HG03159 (cell line): ENCODE results near the gene OPCML.
A peak's percentile ranks its signal among the peaks of the same experiment; 100 is the strongest.
"Not testable (repeated sequence)": the region's sequence is repeated elsewhere in the genome, so short reads cannot be mapped to it uniquely, and the experiment has no call there.

Experiments used
- ATAC-seq: cut with Tn5 transposase; IDR thresholded peaks from one replicate; pipeline ENCODE4 v1.9.1; 2021; ENCODE audit warnings: mild to moderate bottlenecking, moderate library complexity; ENCODE audit not compliant: unreplicated experiment

The OPCML gene

GRCh38 chr11:132429685-132430084 is 1102.6 kb downstream of the OPCML start:
- ATAC-seq, result no peak

- no peak for ATAC-seq
These were observed 1104.7 kb downstream of the OPCML start for GRCh38 chr11:132427611-132428010.

- no peak for ATAC-seq
These were observed 1107.9 kb downstream of the OPCML start for GRCh38 chr11:132424433-132424832.

- ATAC-seq, result no peak
These were observed 1109.0 kb downstream of the OPCML start for GRCh38 chr11:132423266-132423665.

GRCh38 chr11:132422722-132423121 is 1109.6 kb downstream of the OPCML start:
- ATAC-seq, result no peak

GRCh38 chr11:132421555-132421954 is 1110.7 kb downstream of the OPCML start:
- no peak for ATAC-seq

- ATAC-seq, result no peak
These were observed 1117.8 kb downstream of the OPCML start for GRCh38 chr11:132414451-132414850.

GRCh38 chr11:132410383-132410782 is 1121.9 kb downstream of the OPCML start:
- ATAC-seq, result no peak

GRCh38 chr11:132409573-132410355 is 1122.5 kb downstream of the OPCML start:
- ATAC-seq, result no peak

GRCh38 chr11:132408877-132409276 is 1123.4 kb downstream of the OPCML start:
- peak; percentile 90 for ATAC-seq

GRCh38 chr11:132405728-132406127 is 1126.6 kb downstream of the OPCML start:
- ATAC-seq, result no peak

- peak; percentile 96 for ATAC-seq
These were observed 1130.1 kb downstream of the OPCML start for GRCh38 chr11:132402071-132402684.

GRCh38 chr11:132396318-132396717 is 1136.0 kb downstream of the OPCML start:
- no peak for ATAC-seq

- no peak for ATAC-seq
These were observed 1136.9 kb downstream of the OPCML start for GRCh38 chr11:132395434-132395833.

- no peak for ATAC-seq
These were observed 1152.8 kb downstream of the OPCML start for GRCh38 chr11:132379540-132379939.

GRCh38 chr11:132373405-132374143 is 1158.7 kb downstream of the OPCML start:
- no peak for ATAC-seq

GRCh38 chr11:132370114-132370513 is 1162.2 kb downstream of the OPCML start:
- ATAC-seq, result not testable (repeated sequence)

- ATAC-seq, result no peak
These were observed 1165.0 kb downstream of the OPCML start for GRCh38 chr11:132367293-132367692.

GRCh38 chr11:132365650-132366049 is 1166.7 kb downstream of the OPCML start:
- ATAC-seq, result no peak
